Suprapubic skin (tissue), 4 donors: Measurements from ENCODE around the gene TMEM236. TPM values are rescaled to one million over a fixed set of nuclear protein-coding genes. Genes with fewer than 3 reads are reported as not detected.

Experiments used
- DNase-seq, 2 donors: peaks; one replicate each; pipeline ENCODE4 v3.0.0-alpha.2; 2019; ENCODE audit warnings: low spot score in 2 of 2
- H3K27ac ChIP-seq: fragments of 200-600 bp; sonication (generic); one replicate; pipeline ENCODE4 v1.5.1; 2019
- H3K27me3 ChIP-seq: fragments of 200-600 bp; sonication (generic); one replicate; pipeline ENCODE4 v1.5.1; 2019
- H3K36me3 ChIP-seq: fragments of 200-600 bp; sonication (generic); one replicate; pipeline ENCODE4 v1.5.1; 2019
- H3K4me1 ChIP-seq: fragments of 200-600 bp; sonication (generic); one replicate; pipeline ENCODE4 v1.5.1; 2019
- H3K4me3 ChIP-seq: fragments of 200-600 bp; sonication (generic); one replicate; pipeline ENCODE4 v1.5.1; 2019; ENCODE audit warnings: mild to moderate bottlenecking
- H3K9me3 ChIP-seq: fragments of 200-600 bp; sonication (generic); one replicate; pipeline ENCODE4 v1.5.1; 2019
- EP300 ChIP-seq: sonication (generic); formaldehyde crosslinking; IDR thresholded peaks from one replicate; pipeline ENCODE4 v1.6.1; 2017; ENCODE audit warnings: antibody characterized with exemption
- POLR2A ChIP-seq, 2 donors: fragments of 450-650 bp; IDR thresholded peaks; one replicate each; pipeline ENCODE4 v1.6.1; 2017; ENCODE audit warnings: antibody characterized with exemption in 2 of 2, mild to moderate bottlenecking in 2 of 2, moderate library complexity in 2 of 2
- POLR2AphosphoS5 ChIP-seq, 3 donors: sonication (generic); formaldehyde crosslinking; IDR thresholded peaks; one replicate each; pipeline ENCODE4 v1.6.1; 2017; ENCODE audit warnings: antibody characterized with exemption in 3 of 3
- WGBS: methylation state at CpG from one replicate; pipeline ENCODE4 v1.1.5; 2018; 5-methylcytosine and 5-hydroxymethylcytosine counted together
- total RNA-seq, 4 donors: library from RNA; depleted of rRNA; stranded (reverse); fragments of >200 nt; gene quantifications; one replicate each; pipeline ENCODE4 v1.1.0, GENCODE V29; 2016
- TF ChIP-seq, protein P1 (sequence below), 2 donors: fragments of 200-600 bp in 1 of 2; fragments of 450-650 bp in 1 of 2; sonication (generic) in 1 of 2; IDR thresholded peaks; one replicate each; pipeline ENCODE4 v1.5.1; 2016 to 2019; ENCODE audit warnings: antibody characterized with exemption in 2 of 2, mild to moderate bottlenecking in 1 of 2, moderate library complexity in 1 of 2

The TMEM236 gene
- total RNA-seq, 4 donors from 2014 or later: 0.11 to 0.39 (median 0.13) TPM; not detected in 1

DNA sequence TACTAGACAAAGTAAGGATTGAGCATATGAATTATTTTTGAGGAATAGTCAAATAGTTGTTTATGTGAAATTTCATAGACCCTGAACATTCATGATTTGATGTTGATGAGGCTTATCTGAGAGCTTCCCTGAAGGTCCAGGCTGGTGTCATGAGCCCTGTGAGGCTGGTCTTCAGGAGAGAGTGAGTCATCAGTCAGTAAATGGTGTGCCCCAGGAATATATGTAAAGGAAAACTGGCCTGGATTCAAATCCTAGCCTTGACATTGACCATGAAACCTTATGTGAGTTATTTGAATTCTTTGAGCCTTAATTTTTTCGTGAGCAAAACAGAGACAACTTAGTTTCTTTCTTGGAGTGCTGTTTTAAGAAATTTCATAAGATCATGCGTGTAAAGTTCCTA is 6.2 kb downstream of the TMEM236 start:
- Histone ChIP-seq H3K4me3 (no peak overlapping the region), H3K36me3 (no peaks in the 10 kb centered on the region), H3K4me1 (no peaks in the 10 kb centered on the region), H3K27ac (no peak overlapping the region), H3K9me3 (no peaks in the 10 kb centered on the region), H3K27me3 (no peaks in the 10 kb centered on the region)
- DNase-seq: no peak
- WGBS: 87% methylated on average over 2 of the region's 2 CpGs
- TF ChIP-seq POLR2A (IDR thresholded peaks at IDR 0.05) (no peak), EP300 (no peak), POLR2AphosphoS5 (IDR thresholded peaks at IDR 0.05) (no peak)
- TF ChIP-seq, protein P1, sequence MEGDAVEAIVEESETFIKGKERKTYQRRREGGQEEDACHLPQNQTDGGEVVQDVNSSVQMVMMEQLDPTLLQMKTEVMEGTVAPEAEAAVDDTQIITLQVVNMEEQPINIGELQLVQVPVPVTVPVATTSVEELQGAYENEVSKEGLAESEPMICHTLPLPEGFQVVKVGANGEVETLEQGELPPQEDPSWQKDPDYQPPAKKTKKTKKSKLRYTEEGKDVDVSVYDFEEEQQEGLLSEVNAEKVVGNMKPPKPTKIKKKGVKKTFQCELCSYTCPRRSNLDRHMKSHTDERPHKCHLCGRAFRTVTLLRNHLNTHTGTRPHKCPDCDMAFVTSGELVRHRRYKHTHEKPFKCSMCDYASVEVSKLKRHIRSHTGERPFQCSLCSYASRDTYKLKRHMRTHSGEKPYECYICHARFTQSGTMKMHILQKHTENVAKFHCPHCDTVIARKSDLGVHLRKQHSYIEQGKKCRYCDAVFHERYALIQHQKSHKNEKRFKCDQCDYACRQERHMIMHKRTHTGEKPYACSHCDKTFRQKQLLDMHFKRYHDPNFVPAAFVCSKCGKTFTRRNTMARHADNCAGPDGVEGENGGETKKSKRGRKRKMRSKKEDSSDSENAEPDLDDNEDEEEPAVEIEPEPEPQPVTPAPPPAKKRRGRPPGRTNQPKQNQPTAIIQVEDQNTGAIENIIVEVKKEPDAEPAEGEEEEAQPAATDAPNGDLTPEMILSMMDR (IDR thresholded peaks at IDR 0.05): no peak

DNA sequence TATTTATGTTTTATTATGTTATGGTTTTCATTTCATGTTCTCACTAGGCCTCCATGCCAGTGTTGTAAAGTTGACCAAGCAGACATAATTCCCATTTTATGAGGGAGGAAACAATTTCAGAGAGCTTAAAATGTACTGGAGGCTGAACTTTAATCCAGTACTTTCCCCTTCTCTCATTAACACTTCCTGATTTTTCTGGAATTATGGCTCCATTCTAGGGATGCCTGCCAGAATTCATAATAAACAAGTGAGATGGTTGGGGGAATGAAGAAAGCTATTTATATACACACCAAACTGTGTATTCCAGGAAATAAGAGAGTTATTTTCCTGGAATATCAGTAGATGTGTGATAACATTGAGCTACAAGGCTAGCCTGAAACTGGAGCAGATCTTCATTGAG is 6.9 kb downstream of the TMEM236 start:
- no peak overlapping the region for H3K4me3 ChIP-seq
- H3K36me3 ChIP-seq: no peaks in the 10 kb centered on the region
- no peaks in the 10 kb centered on the region for H3K27me3 ChIP-seq
- no peak for TF ChIP-seq POLR2AphosphoS5 (IDR thresholded peaks at IDR 0.05)
- no peak for DNase-seq
- no peaks in the 10 kb centered on the region for H3K4me1 ChIP-seq
- H3K27ac ChIP-seq: no peak overlapping the region
- H3K9me3 ChIP-seq: no peaks in the 10 kb centered on the region

DNA sequence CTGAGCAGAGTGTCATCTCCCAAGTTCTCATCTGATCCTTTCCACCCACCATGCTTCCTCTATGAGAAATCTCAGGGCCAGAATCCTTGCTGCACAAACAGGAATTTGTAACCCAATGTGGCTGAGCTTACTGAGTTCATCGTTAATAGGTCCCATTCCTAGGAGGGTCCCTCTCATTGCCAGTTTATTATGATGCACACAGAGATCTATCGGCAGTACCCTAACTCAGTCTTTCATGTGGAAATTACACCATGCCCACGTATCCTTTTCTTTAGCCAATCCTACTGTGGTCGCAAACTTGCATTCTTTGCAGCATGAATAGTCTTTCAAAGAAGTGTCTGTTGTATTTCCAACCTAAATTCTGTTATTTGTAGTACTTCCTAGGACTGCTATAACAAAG is 12.1 kb downstream of the TMEM236 start:
- no peak for DNase-seq
- 62% methylated on average over 4 of the region's 4 CpGs for WGBS
- Histone ChIP-seq H3K4me1 (no peaks in the 10 kb centered on the region), H3K4me3 (no peak overlapping the region), H3K27ac (no peak overlapping the region), H3K9me3 (no peaks in the 10 kb centered on the region), H3K27me3 (no peaks in the 10 kb centered on the region), H3K36me3 (no peaks in the 10 kb centered on the region)
- TF ChIP-seq EP300 (no peak), POLR2AphosphoS5 (IDR thresholded peaks at IDR 0.05) (no peak), POLR2A (IDR thresholded peaks at IDR 0.05) (no peak)
- TF ChIP-seq, protein P1 (IDR thresholded peaks at IDR 0.05): no peak

DNA sequence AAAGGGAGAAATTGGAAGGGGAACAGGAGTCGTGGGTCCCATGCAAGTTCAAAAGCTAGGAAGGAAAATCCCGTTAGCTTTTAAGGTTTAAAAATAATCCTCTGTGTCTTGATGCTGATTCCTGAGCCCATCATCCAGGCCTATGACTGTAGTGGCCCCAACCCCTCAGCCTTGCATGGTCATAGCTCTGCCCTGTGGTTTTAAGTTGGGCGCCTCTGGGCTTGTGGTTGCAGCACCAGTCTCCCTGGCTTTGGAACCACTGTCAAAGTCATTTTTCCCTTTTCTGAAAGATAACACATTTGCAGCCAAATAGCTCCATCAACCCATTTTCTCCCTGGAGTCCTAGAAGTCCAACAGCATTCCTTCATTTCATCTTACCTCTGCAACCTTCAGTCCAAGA is 13.6 kb downstream of the TMEM236 start:
- no peaks in the 10 kb centered on the region for H3K27me3 ChIP-seq
- H3K4me1 ChIP-seq: no peaks in the 10 kb centered on the region
- H3K9me3 ChIP-seq: no peaks in the 10 kb centered on the region
- no peak overlapping the region for H3K4me3 ChIP-seq
- H3K36me3 ChIP-seq: no peaks in the 10 kb centered on the region
- DNase-seq: no peak
- H3K27ac ChIP-seq: no peak overlapping the region
- TF ChIP-seq POLR2AphosphoS5 (IDR thresholded peaks at IDR 0.05): no peak
- no peak for TF ChIP-seq POLR2A (IDR thresholded peaks at IDR 0.05)
- TF ChIP-seq, protein P1 (IDR thresholded peaks at IDR 0.05): no peak
- no peak for TF ChIP-seq EP300
- 81% methylated on average over 3 of the region's 3 CpGs for WGBS

DNA sequence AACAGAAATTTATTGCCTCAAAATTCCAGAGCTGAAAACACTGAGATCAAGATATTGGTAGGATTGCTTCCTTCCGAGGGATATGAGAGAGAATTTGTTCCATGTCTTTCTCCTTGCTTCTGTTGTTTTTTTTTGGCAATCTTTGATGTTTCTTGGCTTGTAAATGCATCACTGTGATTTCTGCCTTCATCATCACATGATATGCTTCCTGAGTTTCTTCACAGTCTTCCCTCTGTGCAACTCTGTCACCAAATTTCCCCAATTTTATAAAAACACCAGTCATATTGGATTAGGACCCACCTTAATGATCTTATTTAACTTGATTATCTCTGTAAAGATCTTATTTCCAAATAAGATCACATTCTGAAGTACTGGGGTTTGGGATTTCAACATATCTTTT is 14.7 kb downstream of the TMEM236 start:
- Histone ChIP-seq H3K4me3 (no peak overlapping the region), H3K36me3 (no peaks in the 10 kb centered on the region), H3K9me3 (no peaks in the 10 kb centered on the region), H3K27me3 (no peaks in the 10 kb centered on the region), H3K27ac (no peak overlapping the region), H3K4me1 (no peaks in the 10 kb centered on the region)
- no peak for DNase-seq
- no peak for TF ChIP-seq EP300
- TF ChIP-seq POLR2A (IDR thresholded peaks at IDR 0.05): no peak
- TF ChIP-seq, protein P1 (IDR thresholded peaks at IDR 0.05): no peak
- no peak for TF ChIP-seq POLR2AphosphoS5 (IDR thresholded peaks at IDR 0.05)
- WGBS: 58% methylated on average over 1 of the region's 1 CpG

DNA sequence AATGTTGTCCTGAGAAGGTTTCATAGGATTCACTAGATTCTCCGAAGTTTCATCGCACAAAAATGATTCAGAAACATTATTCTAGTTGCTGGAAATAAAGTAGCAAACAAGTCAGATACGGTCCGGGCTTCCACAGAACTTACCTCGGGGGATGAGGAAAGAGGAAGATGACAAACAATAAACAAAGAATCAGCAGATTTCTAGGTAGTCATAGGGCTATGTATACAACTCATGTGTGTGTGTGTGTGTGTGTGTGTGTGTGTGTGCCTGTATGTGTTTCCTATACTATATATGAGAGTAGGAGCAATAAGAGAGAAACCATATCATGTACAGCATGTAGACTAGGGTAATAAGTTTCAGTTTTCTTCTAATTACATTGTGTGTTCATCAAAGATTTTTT is 16.5 kb downstream of the TMEM236 start:
- Histone ChIP-seq H3K27me3 (no peaks in the 10 kb centered on the region), H3K4me3 (no peak overlapping the region), H3K27ac (no peak overlapping the region), H3K9me3 (no peaks in the 10 kb centered on the region), H3K4me1 (no peaks in the 10 kb centered on the region), H3K36me3 (no peaks in the 10 kb centered on the region)
- WGBS: 89% methylated on average over 5 of the region's 5 CpGs
- TF ChIP-seq POLR2AphosphoS5 (IDR thresholded peaks at IDR 0.05) (no peak), EP300 (no peak)
- DNase-seq: no peak
